Measurements from ENCODE around the gene GRHL3. TPM values are rescaled to one million over a fixed set of nuclear protein-coding genes. Genes with fewer than 3 reads are reported as not detected.
A peak's percentile ranks its signal among the peaks of the same experiment; 100 is the strongest.

The GRHL3 gene
- total RNA-seq, 3 donors from 2014 or later, result not detected

DNA sequence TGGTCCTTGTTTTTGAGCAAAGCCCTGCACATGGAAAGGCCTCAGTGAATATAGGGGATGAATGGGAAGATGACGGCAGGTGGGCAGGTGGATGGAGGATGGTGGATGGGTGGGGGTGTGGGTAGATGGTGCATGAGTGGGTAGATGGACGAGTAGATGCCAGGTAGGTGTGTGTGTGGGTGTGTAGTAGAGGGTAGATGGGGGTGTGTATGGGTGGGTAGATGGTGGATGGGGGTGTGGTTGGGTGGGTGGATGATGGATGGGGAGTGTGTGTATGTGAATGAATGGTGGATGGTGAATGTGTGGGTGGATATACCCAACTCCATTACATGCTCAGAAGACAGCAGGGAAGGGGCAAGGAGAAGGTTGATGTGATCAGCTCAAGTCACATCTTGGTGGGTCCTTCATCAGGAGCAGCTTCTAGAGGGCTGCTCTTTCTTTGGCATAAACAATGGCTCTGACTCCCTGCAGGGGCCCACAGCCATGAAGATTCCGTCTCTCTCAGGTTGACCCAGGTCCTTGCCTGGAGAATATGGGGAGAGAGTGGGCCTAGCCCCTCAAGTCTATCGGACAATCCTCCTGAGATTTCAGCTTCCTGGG is 34.2 kb downstream of the GRHL3 start:
- Mint-ChIP-seq H3K4me3 (no peak overlapping the region), H3K9me3 (no peaks in the 10 kb centered on the region), H3K36me3 (ENCODE audit: insufficient read depth) (peaks cover 5% of the 10 kb centered on the region), H3K27me3 (ENCODE audit: low read depth) (no peaks in the 10 kb centered on the region), H3K4me1 (ENCODE audit: low read depth) (peaks cover 32% of the 10 kb centered on the region)
- DNase-seq (no peak), ATAC-seq (no peak)

DNA sequence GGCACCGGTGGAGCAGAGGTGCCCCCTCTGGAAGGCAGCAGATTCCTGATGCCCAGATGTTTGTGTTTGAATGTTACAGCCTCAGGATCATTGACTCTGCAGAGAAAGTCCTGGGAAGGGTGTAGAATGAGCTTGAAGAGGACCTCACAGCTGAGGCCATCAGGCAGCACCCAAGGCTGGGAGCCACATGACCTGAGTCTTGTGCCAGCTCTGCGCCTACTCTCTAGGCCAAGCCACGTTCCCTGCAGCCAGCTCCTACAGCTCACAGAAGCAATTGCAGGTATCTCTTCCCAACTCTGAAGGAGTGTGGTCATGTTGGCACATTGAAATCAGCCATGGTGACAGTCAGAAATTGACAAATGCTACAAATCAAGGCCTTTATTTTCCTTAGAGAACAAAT is 36.3 kb downstream of the GRHL3 start:
- H3K4me3 Mint-ChIP-seq, result no peak overlapping the region
- no peak for ATAC-seq
- no peak for DNase-seq
- no peaks in the 10 kb centered on the region for H3K9me3 Mint-ChIP-seq
- peaks cover 11% of the 10 kb centered on the region for H3K36me3 Mint-ChIP-seq (ENCODE audit: insufficient read depth)
- no peaks in the 10 kb centered on the region for H3K27me3 Mint-ChIP-seq (ENCODE audit: low read depth)
- H3K4me1 Mint-ChIP-seq (ENCODE audit: low read depth), result peaks cover 20% of the 10 kb centered on the region

DNA sequence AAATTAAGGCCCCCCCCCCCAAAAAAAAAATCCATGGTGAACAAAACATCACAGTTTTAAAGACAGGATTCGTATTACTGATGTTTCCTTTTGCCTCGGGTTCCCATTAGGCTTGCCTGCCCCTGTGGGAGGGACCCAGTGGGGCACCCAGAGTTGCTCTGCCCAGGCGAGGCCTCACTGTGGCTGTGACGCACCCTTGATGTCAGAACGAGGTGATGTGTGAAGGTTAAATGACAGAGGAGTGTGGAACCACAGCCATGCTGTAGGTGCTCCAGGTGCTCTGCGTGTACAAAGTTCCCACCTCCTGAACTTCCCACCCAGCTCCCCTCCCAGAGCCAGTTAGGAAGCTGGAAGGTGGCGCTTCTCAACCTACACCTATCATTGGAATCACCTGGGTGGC is 37.9 kb downstream of the GRHL3 start:
- no peak for DNase-seq
- H3K4me3 Mint-ChIP-seq, result no peak overlapping the region
- H3K4me1 Mint-ChIP-seq (ENCODE audit: low read depth), result peaks cover 8% of the 10 kb centered on the region
- H3K9me3 Mint-ChIP-seq, result no peaks in the 10 kb centered on the region
- peaks cover 11% of the 10 kb centered on the region for H3K36me3 Mint-ChIP-seq (ENCODE audit: insufficient read depth)
- no peak for ATAC-seq
- H3K27me3 Mint-ChIP-seq (ENCODE audit: low read depth), result no peaks in the 10 kb centered on the region

DNA sequence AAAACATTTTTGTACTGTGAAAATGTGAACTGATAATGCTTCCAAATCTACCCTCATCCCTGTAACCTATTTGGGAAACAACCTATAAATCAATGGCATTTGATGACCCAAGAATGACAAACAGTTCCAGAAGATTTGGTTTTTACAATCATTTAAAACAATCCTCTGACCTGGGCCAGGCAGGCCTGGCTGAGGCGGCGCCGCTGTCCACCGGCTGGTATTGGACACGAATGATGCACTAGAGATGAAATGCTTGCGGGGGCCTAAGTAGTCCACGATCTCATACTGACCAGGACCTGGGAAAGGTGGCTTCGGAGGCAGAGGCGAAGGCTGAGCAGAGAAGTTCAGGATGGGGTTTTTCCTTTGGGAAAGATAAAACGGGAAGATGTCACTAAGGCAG is 41.5 kb downstream of the GRHL3 start:
- Mint-ChIP-seq H3K36me3 (ENCODE audit: insufficient read depth) (peaks cover 11% of the 10 kb centered on the region), H3K4me1 (ENCODE audit: low read depth) (peaks cover 9% of the 10 kb centered on the region), H3K27me3 (ENCODE audit: low read depth) (no peaks in the 10 kb centered on the region), H3K4me3 (no peak overlapping the region), H3K9me3 (no peaks in the 10 kb centered on the region)
- DNase-seq, result no peak
- ATAC-seq, result no peak

DNA sequence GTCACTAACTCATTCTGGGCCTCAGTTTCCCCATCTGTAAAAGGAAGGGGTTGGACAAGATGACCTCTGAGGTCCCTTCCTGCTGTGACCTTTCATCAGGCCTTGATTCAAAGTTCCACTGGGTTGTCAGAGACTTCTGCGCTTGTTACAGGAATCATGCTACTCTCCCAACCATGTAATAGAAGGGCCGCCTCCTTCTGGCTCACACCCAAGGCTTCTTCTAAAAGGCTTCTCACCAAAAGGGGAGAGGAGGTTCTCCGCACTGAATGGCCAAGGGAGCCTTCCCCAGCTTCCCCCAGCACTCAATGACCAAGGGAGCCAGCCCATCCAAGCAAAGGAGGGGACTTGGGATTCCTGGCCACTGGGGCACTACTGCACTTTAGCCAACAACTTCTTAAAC is 42.7 kb downstream of the GRHL3 start:
- Mint-ChIP-seq H3K27me3 (ENCODE audit: low read depth) (no peaks in the 10 kb centered on the region), H3K4me3 (no peak overlapping the region), H3K9me3 (no peaks in the 10 kb centered on the region), H3K4me1 (ENCODE audit: low read depth) (peaks cover 9% of the 10 kb centered on the region), H3K36me3 (ENCODE audit: insufficient read depth) (peaks cover 13% of the 10 kb centered on the region)
- no peak for DNase-seq
- ATAC-seq, result no peak

DNA sequence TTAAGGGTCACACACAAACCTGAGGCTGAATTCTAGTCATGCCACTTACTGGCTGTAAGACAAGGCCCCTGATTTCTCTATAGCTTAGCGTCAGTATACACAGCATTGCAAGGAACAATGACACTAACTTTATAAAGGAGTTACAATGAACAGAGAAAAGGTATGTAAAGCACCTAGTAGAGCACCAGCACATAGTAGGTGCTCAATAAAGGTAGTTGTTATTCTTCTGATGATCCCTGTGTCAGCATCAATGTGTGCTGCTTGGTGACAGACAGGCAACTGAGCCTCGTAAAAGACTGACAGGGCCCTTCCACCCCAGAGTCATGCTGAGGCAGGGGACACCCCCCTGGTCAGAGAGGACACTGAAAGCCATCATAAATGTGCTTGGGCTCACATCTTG is 43.2 kb downstream of the GRHL3 start:
- H3K4me1 Mint-ChIP-seq (ENCODE audit: low read depth), result peaks cover 9% of the 10 kb centered on the region
- no peaks in the 10 kb centered on the region for H3K9me3 Mint-ChIP-seq
- no peaks in the 10 kb centered on the region for H3K27me3 Mint-ChIP-seq (ENCODE audit: low read depth)
- ATAC-seq (no peak), DNase-seq (no peak)
- H3K4me3 Mint-ChIP-seq, result no peak overlapping the region
- peaks cover 13% of the 10 kb centered on the region for H3K36me3 Mint-ChIP-seq (ENCODE audit: insufficient read depth)

DNA sequence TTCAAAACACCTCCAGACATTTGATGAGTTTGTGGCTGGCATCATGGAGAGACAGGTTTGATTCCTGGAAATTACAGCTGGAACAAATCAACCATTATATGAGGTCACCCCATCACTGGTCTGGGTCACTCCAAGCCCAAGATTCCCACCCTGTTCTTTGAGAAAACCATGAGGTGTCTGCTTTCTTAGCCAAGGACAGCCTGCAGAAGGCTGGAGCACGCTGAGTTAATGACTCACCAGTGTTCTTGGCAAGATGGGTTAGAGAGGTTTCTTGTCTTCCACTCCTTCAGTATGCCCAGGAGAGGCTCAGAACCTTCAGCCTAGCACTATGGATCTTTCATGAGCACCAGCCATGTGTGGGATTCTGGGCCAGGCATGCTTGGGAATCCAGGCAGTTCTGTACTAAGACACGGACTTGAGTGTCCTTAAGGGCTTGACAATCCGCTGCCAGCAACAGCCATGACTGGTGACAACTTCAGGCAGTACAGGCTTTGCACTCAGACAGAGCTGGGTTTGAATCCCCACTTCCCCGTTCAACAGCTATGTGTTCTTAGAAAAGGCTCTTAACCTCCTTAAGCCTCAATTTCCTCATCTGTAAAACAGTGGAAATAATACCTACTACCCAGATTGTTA is 43.9 kb downstream of the GRHL3 start:
- DNase-seq (no peak), ATAC-seq (no peak)
- H3K4me1 Mint-ChIP-seq (ENCODE audit: low read depth), result peaks cover 9% of the 10 kb centered on the region
- H3K27me3 Mint-ChIP-seq (ENCODE audit: low read depth), result no peaks in the 10 kb centered on the region
- peaks cover 10% of the 10 kb centered on the region for H3K36me3 Mint-ChIP-seq (ENCODE audit: insufficient read depth)
- H3K9me3 Mint-ChIP-seq, result no peaks in the 10 kb centered on the region
- H3K4me3 Mint-ChIP-seq, result no peak overlapping the region

DNA sequence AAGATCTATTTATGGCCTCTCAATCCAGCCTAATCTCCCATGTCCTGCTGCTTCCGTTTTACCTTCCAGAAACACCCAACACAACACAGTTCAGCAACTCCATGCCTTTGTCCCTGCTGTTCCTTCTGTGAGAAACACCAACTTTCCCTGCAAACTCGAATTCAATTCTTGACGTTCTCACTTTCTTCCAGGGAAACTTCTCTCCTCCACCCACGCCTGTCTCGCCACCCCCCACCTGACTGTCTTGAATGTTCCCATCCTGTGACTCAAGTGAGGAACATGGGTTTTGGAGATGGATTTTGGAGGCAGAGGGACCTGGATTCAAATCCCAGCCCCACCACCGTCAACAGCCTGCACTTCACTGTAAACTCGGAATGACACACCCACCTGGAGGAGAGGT is 44.8 kb downstream of the GRHL3 start:
- no peaks in the 10 kb centered on the region for H3K9me3 Mint-ChIP-seq
- ATAC-seq (no peak), DNase-seq (no peak)
- peaks cover 9% of the 10 kb centered on the region for H3K4me1 Mint-ChIP-seq (ENCODE audit: low read depth)
- no peaks in the 10 kb centered on the region for H3K27me3 Mint-ChIP-seq (ENCODE audit: low read depth)
- H3K36me3 Mint-ChIP-seq (ENCODE audit: insufficient read depth), result peaks cover 6% of the 10 kb centered on the region
- no peak overlapping the region for H3K4me3 Mint-ChIP-seq

DNA sequence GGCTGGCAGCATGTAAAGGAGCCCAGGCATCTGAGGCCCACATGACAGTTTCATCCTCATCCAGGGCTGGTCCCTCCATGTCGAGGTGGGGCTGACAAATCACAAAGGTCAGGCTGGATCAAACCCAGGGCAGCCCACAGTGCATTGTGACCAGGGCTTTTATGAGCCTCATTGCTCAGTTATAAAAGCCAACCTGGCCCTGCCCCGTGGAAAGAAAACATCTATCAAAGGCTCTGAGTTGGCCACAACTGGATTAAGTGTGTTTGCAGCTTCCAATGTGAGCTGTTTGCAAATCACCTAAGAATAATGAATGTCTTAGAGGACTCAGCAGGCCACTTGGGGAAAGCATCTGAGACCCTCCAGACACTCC is 45.4 kb downstream of the GRHL3 start:
- Mint-ChIP-seq H3K4me1 (ENCODE audit: low read depth) (peaks cover 9% of the 10 kb centered on the region), H3K27me3 (ENCODE audit: low read depth) (no peaks in the 10 kb centered on the region), H3K9me3 (no peaks in the 10 kb centered on the region), H3K36me3 (ENCODE audit: insufficient read depth) (peaks cover 4% of the 10 kb centered on the region), H3K4me3 (no peak overlapping the region)
- ATAC-seq (no peak), DNase-seq (no peak)

DNA sequence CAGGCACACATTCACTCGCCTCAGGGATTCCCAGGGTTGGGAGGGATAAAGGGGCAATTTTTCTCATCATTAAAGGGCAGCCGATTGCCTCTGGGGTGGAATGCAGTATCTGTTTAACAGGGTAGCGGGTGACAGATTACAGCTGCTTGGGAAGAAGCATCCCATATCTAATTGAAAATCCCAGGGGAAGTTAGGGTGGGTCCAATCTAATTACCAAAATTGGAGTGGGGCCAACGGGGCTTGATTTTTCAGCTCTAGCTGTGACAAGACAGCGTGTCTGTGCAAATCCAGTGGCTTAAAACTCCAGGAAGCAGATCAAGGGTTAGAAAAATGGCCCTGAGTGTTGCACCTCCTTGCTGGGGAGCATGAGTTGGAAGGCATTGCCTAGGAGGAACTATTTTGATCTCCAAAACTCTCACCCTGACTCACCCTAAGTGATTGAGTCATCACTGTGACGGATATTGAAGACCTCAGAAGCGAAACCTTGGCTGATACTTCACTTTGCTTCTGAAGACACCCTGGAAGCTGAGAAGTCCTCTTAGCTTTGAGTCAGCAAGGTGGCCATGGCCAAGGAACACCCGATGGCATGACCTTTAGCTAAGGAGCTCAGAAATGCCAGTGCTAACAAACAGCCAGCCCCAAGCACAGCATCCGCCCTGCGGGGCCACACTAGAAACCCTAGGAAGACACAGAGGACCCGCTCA is 46.0 kb downstream of the GRHL3 start:
- H3K4me1 Mint-ChIP-seq (ENCODE audit: low read depth), result peaks cover 9% of the 10 kb centered on the region
- no peak for DNase-seq
- peak; percentile 97 for ATAC-seq
- no peaks in the 10 kb centered on the region for H3K9me3 Mint-ChIP-seq
- peaks cover 6% of the 10 kb centered on the region for H3K36me3 Mint-ChIP-seq (ENCODE audit: insufficient read depth)
- H3K4me3 Mint-ChIP-seq, result no peak overlapping the region
- H3K27me3 Mint-ChIP-seq (ENCODE audit: low read depth), result no peaks in the 10 kb centered on the region

DNA sequence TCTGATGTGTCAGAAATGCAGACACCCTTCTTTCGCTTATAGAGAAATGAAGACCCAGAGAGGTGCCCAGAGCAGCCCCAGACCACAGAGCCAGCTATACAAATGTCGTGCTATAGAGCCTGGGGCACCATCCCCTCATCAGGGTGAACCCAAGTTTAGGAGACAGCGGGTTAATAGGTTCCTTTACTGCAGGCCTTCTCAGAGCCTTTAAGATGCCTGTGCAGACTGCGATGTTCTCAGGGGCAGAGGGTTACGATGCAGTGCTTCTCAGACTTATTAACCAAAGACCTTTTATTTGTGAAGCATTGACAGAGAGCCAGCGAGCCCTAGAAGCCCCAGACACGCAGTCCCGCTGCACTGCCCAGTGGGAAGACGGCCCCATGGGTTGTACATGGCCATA is 47.5 kb downstream of the GRHL3 start:
- ATAC-seq, result no peak
- H3K4me1 Mint-ChIP-seq (ENCODE audit: low read depth), result peaks cover 9% of the 10 kb centered on the region
- no peaks in the 10 kb centered on the region for H3K27me3 Mint-ChIP-seq (ENCODE audit: low read depth)
- DNase-seq, result no peak
- peaks cover 6% of the 10 kb centered on the region for H3K36me3 Mint-ChIP-seq (ENCODE audit: insufficient read depth)
- no peaks in the 10 kb centered on the region for H3K9me3 Mint-ChIP-seq
- no peak overlapping the region for H3K4me3 Mint-ChIP-seq

DNA sequence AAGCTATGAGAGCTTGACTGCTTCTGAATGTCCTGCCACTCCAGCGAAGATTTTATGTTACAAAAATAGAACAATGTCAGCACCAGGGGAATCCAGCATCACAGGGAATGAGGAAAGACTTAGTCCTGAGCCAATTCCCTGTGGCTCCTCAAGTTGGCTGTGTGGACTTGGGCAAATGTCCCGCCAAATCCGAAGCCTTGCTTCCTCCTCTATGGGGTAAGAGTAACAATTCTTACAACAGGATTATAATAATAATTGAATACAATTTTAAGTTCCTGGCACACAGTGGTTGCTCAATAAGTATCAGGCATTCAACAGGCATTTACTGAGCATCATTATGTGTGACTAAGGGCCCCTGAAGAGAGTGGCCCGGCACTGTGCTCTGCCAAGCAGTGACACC is 50.0 kb downstream of the GRHL3 start:
- H3K4me3 Mint-ChIP-seq, result no peak overlapping the region
- no peaks in the 10 kb centered on the region for H3K9me3 Mint-ChIP-seq
- no peaks in the 10 kb centered on the region for H3K27me3 Mint-ChIP-seq (ENCODE audit: low read depth)
- no peak for ATAC-seq
- H3K36me3 Mint-ChIP-seq (ENCODE audit: insufficient read depth), result peaks cover 6% of the 10 kb centered on the region
- peaks cover 12% of the 10 kb centered on the region for H3K4me1 Mint-ChIP-seq (ENCODE audit: low read depth)
- no peak for DNase-seq

DNA sequence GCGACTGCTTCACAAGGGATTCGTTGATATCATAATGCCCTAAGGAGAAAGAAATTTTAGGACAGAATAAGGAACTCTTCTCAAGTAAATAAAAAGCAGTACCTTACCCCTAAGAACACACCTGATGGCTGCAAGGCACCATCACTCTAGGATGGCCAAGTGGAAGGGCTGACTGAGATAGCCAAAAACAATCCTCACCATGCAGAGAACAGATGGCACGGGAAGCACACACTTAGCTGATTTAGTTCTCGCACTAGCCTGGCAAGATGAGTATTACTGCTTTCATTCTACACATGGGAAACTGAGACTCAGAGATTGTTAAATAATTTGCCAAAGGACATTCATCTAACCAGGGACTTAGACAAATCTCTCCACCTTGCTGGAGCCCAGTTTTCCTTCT is 50.6 kb downstream of the GRHL3 start:
- Mint-ChIP-seq H3K4me1 (ENCODE audit: low read depth) (peaks cover 11% of the 10 kb centered on the region), H3K4me3 (no peak overlapping the region), H3K9me3 (no peaks in the 10 kb centered on the region)

DNA sequence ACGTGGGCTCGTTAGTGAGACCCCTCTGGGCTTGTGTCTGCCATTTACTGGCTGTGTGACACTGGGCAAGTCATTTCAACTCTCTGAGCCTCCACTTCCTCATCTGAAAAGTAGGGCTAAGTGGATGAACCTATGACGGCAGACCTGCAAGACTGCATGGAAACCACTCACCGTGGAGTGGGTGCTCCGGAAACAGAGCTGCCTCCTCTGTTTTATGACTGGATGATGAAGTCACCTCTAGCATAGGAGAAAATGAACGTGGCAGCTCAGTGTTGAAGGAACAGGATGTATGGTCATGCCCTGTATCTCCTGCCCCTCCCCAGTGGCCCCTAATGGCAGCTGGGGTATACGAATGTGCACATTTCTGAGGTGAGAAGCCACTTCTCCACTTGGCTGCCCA is 53.9 kb downstream of the GRHL3 start:
- Mint-ChIP-seq H3K4me1 (ENCODE audit: low read depth) (peaks cover 3% of the 10 kb centered on the region), H3K9me3 (no peaks in the 10 kb centered on the region), H3K4me3 (no peak overlapping the region), H3K27me3 (ENCODE audit: low read depth) (no peaks in the 10 kb centered on the region), H3K36me3 (ENCODE audit: insufficient read depth) (peaks cover 7% of the 10 kb centered on the region)
- DNase-seq, result no peak
- peak in 1 of 2 donors; percentile 30 for ATAC-seq

More for the DNA sequence above, 50.6 kb downstream of the GRHL3 start:
- DNase-seq (no peak), ATAC-seq (no peak)
- Mint-ChIP-seq H3K27me3 (ENCODE audit: low read depth) (no peaks in the 10 kb centered on the region), H3K36me3 (ENCODE audit: insufficient read depth) (peaks cover 6% of the 10 kb centered on the region)

DNA sequence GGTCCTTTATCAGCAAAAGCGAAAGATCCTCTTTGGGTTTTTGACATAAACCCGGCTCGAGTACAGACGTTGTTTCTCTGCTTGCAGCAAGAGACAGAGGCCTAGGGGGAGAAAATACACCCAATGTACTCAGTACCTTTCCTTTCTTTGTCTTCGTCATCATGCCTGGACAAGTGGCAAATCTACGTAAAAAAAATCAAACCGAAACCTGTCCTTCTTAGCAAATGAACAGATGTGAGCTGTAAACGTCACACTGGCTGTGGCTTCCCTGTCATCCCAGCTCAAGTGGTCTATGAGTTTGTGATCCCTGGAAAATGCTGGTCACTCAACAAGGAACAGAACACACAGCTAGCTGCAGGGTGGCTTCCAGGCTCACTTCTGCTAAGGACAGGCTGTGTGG is 54.6 kb downstream of the GRHL3 start:
- no peaks in the 10 kb centered on the region for H3K27me3 Mint-ChIP-seq (ENCODE audit: low read depth)
- H3K9me3 Mint-ChIP-seq, result no peaks in the 10 kb centered on the region
- no peak for DNase-seq
- no peak for ATAC-seq
- H3K4me1 Mint-ChIP-seq (ENCODE audit: low read depth), result peaks cover 3% of the 10 kb centered on the region
- peaks cover 8% of the 10 kb centered on the region for H3K36me3 Mint-ChIP-seq (ENCODE audit: insufficient read depth)
- no peak overlapping the region for H3K4me3 Mint-ChIP-seq
